Ectodermal cell (in vitro differentiated cells): Measurements from ENCODE around the gene PMM2.

Experiments
- H3K27ac ChIP-seq: 2 replicates; pipeline ENCODE4 v1.7.0; 2013; ENCODE audit warnings: mild to moderate bottlenecking, low read depth, low read length; ENCODE audit not compliant: insufficient read depth, poor library complexity, severe bottlenecking
- H3K27me3 ChIP-seq: 2 replicates; pipeline ENCODE4 v1.7.0; 2013; ENCODE audit warnings: mild to moderate bottlenecking, low read length; ENCODE audit not compliant: insufficient read depth, control insufficient read depth, poor library complexity, severe bottlenecking
- H3K36me3 ChIP-seq: one replicate; pipeline ENCODE4 v1.7.0; 2013; ENCODE audit warnings: low read length; ENCODE audit not compliant: control insufficient read depth, insufficient read depth
- H3K4me1 ChIP-seq: one replicate; pipeline ENCODE4 v1.7.0; 2013; ENCODE audit warnings: low read length; ENCODE audit not compliant: control insufficient read depth, insufficient read depth
- H3K4me3 ChIP-seq: 2 replicates; pipeline ENCODE4 v1.7.0; 2013; ENCODE audit warnings: low read depth, low read length, control low read depth; ENCODE audit not compliant: insufficient read depth
- H3K9me3 ChIP-seq: 2 replicates; pipeline ENCODE4 v1.7.0; 2013; ENCODE audit warnings: mild to moderate bottlenecking, low read length, moderate library complexity; ENCODE audit not compliant: control insufficient read depth
- WGBS, 2 experiments: methylation state at CpG; one replicate each; pipeline ENCODE4 v1.1.7; 2013; ENCODE audit warnings: missing lambda C conversion rate in 2 of 2; 5-methylcytosine and 5-hydroxymethylcytosine counted together

PMM2 gene

GRCh38 chr16:8848939-8849391 is 51.3 kb downstream of the PMM2 start:
- H3K27me3 ChIP-seq, result no peaks in the 10 kb centered on the region
- no peaks in the 10 kb centered on the region for H3K9me3 ChIP-seq
- 92 to 93% methylated on average over 8 of the region's 8 CpGs for WGBS, 2 experiments
- H3K27ac ChIP-seq, result no peak overlapping the region
- H3K36me3 ChIP-seq, result peaks cover 6% of the 10 kb centered on the region
- H3K4me1 ChIP-seq, result no peaks in the 10 kb centered on the region
- H3K4me3 ChIP-seq, result no peak overlapping the region

- H3K4me1 ChIP-seq, result peaks cover 2% of the 10 kb centered on the region
- 85 to 88% methylated on average over 19 of the region's 19 CpGs for WGBS, 2 experiments
- no peak overlapping the region for H3K4me3 ChIP-seq
- H3K27ac ChIP-seq, result no peak overlapping the region
- H3K27me3 ChIP-seq, result no peaks in the 10 kb centered on the region
- peaks cover 7% of the 10 kb centered on the region for H3K36me3 ChIP-seq
- H3K9me3 ChIP-seq, result no peaks in the 10 kb centered on the region
Measured at GRCh38 chr16:8849411-8850011, 51.9 kb downstream of the PMM2 start.

DNA sequence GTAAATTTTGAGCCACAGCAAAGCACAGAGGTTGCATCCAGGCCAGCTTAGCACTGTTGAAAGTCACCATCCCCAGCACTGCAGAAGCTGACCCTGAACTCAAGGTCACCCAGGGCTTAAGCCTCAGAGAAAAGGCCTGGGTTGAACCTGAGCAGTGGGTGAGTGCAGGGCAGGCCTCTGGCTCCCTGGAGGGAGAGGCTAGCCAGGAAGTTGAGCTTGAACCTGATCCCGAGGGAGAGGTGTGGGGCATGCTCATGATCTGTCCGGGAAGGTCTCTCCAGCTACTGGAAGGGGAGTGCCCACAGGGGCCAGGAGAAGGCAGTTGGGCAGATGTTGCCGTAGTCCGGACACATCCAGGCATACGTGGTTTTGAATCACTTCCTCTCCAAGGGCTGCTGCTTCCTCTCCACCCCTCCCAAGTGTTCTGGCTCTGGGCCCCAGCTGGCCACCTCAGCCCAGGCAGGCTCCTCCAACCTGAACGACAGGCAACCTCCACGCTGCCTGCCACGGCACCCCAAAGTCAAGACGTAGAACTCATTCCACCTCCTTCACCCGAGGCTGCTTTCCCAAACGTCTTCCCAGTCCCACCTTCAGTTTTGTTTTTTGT is 52.7 kb downstream of the PMM2 start:
- Histone ChIP-seq H3K4me3 (no peak overlapping the region), H3K27ac (no peak overlapping the region), H3K4me1 (peaks cover 3% of the 10 kb centered on the region), H3K27me3 (no peaks in the 10 kb centered on the region), H3K9me3 (no peaks in the 10 kb centered on the region), H3K36me3 (peaks cover 16% of the 10 kb centered on the region)
- WGBS, 2 experiments, result 89 to 91% methylated on average over 11 of the region's 11 CpGs

DNA sequence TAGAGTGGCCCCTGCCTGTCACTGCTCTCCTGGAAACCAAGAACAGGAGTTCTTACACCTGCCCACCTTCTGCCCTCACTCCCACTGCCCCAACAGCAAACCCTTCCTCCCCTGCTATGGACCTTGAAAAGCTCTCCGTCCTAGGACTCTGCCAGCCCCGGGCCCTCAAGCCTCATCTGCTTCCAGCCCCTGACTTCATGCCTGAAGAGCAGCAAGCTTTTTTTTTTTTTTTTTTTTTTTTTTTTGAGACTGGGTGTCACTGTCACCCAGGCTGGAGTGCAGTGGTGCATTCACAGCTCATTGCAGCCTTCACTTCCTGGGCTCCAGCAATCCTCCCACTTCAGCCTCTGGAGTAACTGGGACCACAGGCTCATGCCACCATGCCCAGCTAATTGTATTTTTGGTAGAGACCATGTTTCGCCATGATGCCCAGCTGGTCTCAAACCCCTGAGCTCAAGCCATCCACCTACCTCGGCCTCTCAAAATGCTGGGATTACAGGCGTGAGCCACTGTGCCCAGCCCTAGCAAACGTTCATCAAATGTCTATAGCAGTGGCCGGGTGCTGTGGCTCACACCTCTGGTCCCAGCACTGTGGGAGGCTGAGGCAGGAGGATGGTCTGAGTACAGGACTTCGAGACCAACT is 54.2 kb downstream of the PMM2 start:
- WGBS, 2 experiments, result 90 to 95% methylated on average over 8 of the region's 8 CpGs
- H3K9me3 ChIP-seq, result no peaks in the 10 kb centered on the region
- no peak overlapping the region for H3K27ac ChIP-seq
- no peak overlapping the region for H3K4me3 ChIP-seq
- peaks cover 30% of the 10 kb centered on the region for H3K36me3 ChIP-seq
- H3K4me1 ChIP-seq, result peaks cover 3% of the 10 kb centered on the region
- H3K27me3 ChIP-seq, result no peaks in the 10 kb centered on the region

DNA sequence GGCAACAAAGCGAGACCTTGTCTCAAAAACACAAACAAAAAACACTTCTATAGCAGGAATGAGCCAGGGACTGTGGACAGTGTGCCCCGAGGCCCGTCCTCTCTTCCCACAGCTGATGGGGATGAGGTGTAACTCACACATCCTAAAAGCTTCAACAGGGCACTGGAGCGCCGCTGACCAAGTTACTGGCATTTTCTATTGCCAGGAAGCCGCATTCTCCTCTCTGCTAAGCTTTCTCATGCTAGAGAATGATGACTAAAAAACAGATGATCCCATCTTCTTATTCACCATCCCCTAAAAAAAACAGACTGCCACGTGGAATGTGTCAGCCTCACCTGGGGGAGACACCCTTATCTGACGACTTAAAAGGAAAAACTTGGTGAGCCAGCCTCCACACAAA is 54.9 kb downstream of the PMM2 start:
- peak overlapping the region; percentile 26 for H3K27ac ChIP-seq
- WGBS, 2 experiments, result 88 to 89% methylated on average over 8 of the region's 8 CpGs
- peaks cover 3% of the 10 kb centered on the region for H3K4me1 ChIP-seq
- H3K4me3 ChIP-seq, result no peak overlapping the region
- peaks cover 30% of the 10 kb centered on the region for H3K36me3 ChIP-seq
- H3K27me3 ChIP-seq, result no peaks in the 10 kb centered on the region
- H3K9me3 ChIP-seq, result no peaks in the 10 kb centered on the region

- WGBS, 2 experiments, result 80 to 87% methylated on average over 7 of the region's 7 CpGs
- no peaks in the 10 kb centered on the region for H3K9me3 ChIP-seq
- H3K27me3 ChIP-seq, result no peaks in the 10 kb centered on the region
- H3K4me3 ChIP-seq, result no peak overlapping the region
- H3K36me3 ChIP-seq, result peaks cover 33% of the 10 kb centered on the region
- H3K27ac ChIP-seq, result peak overlapping the region; percentile 30
- peaks cover 3% of the 10 kb centered on the region for H3K4me1 ChIP-seq
Measured at GRCh38 chr16:8853150-8853549, 55.5 kb downstream of the PMM2 start.

- WGBS, 2 experiments, result 92 to 95% methylated on average over 7 of the region's 7 CpGs
- H3K27ac ChIP-seq, result peak overlapping the region; percentile 11
Measured at GRCh38 chr16:8853611-8854010, 56.0 kb downstream of the PMM2 start.

DNA sequence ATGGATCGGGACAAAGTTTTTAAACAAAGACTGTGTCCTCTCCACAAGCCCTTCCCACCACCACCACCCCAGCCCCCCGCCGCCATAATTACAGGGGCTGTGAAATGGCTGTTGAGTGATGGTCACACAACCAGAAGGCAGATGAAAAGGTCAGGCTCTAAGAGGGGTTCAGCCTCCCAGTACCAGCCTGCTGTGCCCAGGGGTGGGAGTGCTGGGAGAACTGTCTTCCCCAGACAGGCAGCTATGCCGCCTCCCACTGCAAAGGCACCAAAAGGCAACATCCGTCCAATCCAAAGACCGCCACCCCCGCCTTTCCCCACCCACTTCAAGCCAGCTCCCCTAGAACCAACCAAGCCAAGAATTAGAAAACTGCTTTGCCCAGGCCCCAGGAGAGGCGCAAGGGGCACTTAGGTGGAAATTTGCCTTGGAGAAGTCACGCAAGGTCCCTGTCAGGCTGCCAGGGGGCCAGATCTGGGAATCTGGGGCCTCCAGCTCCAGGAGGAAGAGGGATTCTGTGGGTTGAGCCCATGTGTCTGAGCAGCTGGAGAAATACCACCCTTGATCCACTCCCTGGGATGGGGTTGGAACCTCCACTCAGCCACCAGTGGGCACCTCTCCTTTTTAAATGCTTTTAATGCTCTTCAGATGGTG is 56.8 kb downstream of the PMM2 start:
- Histone ChIP-seq H3K27me3 (no peaks in the 10 kb centered on the region), H3K36me3 (peaks cover 46% of the 10 kb centered on the region), H3K27ac (peak overlapping the region; percentile 26), H3K4me1 (peaks cover 3% of the 10 kb centered on the region), H3K4me3 (no peak overlapping the region), H3K9me3 (no peaks in the 10 kb centered on the region)
- WGBS, 2 experiments, result 94 to 97% methylated on average over 9 of the region's 9 CpGs

More at GRCh38 chr16:8853611-8854010, 56.0 kb downstream of the PMM2 start:
- Histone ChIP-seq H3K4me1 (peaks cover 3% of the 10 kb centered on the region), H3K27me3 (no peaks in the 10 kb centered on the region), H3K36me3 (peaks cover 38% of the 10 kb centered on the region), H3K4me3 (no peak overlapping the region), H3K9me3 (no peaks in the 10 kb centered on the region)

- WGBS, 2 experiments, result 92 to 95% methylated on average over 11 of the region's 11 CpGs
- no peak overlapping the region for H3K4me3 ChIP-seq
- H3K27me3 ChIP-seq, result no peaks in the 10 kb centered on the region
- peaks cover 47% of the 10 kb centered on the region for H3K36me3 ChIP-seq
- peaks cover 3% of the 10 kb centered on the region for H3K4me1 ChIP-seq
- H3K27ac ChIP-seq, result no peak overlapping the region
- H3K9me3 ChIP-seq, result no peaks in the 10 kb centered on the region
Measured at GRCh38 chr16:8855051-8855786, 57.6 kb downstream of the PMM2 start.
